NCI-H774 (cell line): Measurements from ENCODE around the gene GPSM1.
A peak's percentile ranks its signal among the peaks of the same experiment; 100 is the strongest.

Experiments used
- DNase-seq: peaks from one replicate; lab custom pipeline; 2025; lab: John Stamatoyannopoulos, UW

GPSM1 gene

DNA sequence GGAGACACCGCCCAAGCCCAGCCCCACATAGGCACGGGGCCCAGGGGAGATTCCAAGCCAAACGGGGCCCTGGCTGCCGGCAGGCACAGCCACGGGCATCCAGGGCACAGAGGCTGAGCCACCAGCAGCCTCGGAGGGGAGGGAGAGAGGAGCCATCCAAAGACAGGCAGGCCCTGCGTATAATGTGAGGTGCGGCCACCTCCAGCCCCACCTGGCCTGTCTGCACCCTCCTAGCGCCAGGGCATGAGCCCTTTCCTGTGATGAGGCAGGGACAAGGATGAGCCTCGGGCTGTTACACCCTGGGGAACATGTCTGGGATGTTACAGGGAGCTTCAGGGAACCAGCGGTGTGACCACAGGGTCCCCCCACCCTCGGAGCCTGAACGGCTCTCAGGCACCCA is 22.4 kb upstream of the GPSM1 start:
- DNase-seq = no peak

DNA sequence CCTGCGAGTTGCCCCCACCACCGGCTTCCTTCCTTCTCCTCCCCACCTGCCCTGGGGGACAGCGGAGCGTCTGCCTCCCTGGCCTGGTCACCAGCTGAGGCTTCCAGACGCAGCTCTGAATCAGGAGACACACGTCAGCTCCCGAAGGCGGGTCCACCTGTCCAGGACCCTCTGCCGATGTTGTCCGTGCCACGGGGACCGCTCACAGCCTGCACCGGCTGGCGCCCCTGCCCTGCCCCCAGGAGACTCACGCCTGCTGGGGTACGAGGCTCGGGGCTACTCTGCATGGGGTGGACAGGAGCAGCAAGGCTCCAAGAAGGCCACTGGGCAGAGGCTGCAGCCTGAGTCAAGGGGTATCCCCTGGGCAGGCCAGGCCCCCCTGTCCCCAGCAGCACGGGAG is 21.5 kb upstream of the GPSM1 start:
- DNase-seq = no peak

DNA sequence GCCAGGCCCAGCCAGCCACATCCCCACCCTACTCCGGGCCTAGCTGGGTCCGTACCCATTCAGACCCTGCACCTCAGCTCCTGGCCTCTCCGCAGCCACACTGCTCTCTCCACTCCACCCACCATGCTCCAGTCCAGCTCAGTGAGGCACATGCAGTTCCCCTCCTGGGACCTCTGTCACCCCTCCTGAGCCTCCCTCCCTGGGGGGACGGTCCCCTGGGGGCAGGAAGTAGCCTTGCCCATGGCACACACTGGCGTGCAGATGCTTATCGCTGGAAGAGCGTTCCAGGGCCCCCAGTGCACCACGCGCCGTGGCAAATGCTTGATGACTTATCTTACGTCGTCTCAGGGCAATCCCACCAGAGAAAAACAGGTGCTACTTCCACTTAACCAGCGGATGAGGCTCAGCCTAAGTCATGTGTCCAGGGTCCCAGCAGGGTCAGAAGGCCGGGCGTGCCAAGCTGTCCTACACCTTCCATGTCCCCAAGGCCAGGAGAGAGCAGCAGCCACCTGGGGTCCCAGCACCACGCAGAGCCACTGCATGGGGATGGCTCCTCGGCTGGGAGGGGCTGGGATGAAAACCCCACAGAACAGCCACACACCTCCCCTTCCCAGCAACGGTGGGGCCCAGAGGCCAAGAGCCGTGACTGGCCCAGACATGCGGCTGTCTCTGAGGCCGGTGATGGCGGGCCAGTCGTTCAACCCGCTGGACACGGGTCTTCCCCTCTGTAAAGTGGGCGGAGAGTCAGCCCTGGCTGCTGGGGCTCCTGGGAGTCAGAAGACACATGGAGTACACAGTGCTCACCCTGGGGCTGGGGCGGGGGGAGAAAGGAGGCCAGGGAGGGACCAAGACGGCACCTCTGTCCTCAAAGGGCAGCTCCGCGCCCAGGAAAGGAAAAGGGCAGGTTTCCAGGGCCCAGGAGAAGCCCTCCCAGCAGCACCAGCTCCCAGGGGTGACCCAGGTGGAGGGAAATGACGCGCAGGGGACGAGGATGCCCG is 20.8 kb upstream of the GPSM1 start:
- DNase-seq = no peak

DNA sequence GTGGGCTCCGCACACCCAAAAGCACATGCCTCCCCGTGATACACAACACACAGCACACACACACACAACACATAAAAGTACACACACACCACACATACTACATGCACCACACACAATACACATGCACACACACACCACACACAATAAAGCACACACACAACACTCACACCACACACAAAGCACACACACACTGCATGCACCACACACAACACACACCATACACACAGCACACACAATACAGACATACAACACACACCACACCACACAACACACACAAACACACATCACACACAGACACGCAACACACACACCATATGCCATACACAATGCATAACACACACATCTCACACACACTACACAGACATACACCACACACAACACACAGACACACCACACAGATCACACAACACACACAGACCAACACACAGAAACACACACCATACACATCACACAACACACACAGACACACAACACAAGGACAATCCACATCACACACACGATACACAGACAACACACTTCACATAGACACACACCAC is 20.1 kb upstream of the GPSM1 start:
- no peak for DNase-seq

DNA sequence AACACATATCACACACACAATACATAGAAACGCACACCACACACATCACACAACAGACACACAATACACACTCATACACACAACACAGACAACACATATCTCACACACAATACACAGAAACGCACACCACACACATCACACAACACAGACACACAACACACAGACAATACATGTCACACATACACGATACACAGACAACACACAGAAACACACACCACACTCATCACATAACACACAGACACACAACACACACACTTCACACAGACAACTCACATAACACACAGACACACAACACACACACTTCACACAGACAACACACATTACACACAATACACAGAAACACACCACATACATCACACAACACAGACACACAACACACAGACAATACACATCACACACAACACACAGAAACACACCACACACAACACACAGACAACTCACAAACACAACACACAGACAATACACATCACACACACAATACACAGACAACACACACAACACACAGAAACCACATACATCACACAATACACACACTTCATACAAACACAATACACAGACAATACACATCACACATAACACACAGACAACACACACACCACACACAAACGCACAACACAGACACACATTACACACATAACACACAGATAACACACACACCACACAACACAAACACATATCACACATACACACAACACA is 19.2 kb upstream of the GPSM1 start:
- no peak for DNase-seq

DNA sequence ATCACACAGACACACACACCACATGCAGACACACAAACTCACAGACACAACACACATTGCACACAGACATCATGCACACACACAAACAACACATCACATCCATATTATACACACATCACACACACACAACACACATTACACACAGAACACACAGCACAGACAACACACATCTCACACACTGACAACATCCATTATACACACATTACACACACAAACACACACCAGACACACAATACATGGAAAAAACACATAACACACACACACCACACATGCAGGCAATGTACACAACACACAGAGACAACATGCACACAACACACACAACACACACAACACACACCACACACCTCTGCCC is 18.7 kb upstream of the GPSM1 start:
- no peak for DNase-seq

DNA sequence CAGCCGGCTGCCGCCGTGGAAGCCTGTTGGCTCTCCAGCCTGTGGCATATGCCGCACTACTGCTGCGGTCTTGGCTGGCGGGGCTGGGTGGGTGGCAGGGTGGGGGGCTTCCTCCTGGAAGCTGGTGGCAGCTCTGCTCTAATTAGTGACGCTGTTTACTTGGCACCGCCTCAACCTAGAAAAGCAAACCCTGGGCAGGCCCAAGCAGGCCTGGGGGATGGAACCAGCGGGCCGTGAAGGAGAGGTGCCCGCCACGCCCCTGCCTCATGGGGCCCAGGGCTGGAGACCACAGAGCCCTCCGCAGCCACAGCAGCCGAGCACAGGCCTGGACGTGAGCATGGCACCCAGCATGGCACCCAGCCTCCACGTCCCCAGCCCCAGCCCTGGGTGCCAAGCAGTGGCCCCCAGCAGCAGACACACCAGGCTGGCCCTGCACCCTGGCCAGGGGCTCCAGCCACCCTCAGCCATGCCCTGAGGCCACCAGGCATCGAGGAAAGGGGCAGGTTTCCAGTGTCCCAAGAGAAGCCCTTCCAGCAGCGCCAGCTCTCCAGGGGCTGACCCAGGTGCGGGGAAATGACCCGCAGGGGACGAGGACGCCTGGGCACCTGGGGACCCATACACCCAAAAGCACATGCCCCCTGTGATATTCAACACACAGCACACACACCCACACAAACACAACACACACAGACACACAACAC is 18.1 kb upstream of the GPSM1 start:
- peak; percentile 41 for DNase-seq

DNA sequence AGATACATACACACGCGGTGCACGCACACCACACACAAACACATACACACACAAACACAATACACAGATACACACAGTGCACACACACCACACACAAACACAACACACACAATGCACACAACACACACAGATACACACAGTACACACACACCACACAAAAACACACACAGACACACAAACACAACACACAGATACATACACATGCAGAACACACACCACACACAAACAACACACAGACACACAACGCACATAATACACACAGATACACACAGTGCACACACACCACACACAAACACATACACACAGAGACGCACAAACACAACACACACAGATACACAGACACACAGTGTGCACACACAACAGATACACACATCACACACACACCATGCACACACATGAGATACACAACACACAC is 17.5 kb upstream of the GPSM1 start:
- no peak for DNase-seq

DNA sequence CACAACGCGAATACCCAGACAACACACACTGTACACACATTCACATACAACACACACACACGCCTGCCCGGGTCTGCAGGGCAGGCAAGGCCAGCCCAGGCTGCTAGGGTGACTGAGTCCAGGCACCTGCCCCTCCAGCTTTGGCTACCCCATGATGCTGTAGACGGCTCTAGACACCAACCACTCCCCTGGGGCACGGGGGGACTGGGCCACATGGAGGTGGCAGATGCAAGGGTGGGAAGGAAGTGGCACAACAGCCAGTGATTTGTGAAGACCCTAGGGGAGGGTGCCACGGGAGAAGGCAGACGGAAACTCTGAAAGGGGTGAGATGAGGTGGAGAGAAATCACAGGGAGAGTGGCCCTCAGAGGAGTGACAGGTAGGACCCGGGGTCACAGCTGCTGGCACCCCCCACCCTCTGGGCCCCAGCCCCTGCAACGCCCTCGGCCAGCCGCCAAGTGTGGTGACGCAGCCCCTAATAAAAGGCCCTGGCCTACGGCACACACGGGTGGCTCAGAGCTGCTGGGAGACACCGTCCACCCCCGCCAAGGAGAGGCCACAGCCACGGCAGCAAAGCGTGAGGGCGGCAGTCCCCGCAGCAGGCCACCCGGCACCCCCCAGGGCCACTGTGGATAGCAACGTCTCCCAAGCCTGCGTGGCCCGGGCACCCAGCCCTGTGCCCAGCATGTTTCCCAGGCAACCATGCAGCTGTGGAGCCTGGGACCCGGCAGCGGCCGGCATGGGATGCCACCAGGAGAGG is 16.9 kb upstream of the GPSM1 start:
- no peak for DNase-seq

DNA sequence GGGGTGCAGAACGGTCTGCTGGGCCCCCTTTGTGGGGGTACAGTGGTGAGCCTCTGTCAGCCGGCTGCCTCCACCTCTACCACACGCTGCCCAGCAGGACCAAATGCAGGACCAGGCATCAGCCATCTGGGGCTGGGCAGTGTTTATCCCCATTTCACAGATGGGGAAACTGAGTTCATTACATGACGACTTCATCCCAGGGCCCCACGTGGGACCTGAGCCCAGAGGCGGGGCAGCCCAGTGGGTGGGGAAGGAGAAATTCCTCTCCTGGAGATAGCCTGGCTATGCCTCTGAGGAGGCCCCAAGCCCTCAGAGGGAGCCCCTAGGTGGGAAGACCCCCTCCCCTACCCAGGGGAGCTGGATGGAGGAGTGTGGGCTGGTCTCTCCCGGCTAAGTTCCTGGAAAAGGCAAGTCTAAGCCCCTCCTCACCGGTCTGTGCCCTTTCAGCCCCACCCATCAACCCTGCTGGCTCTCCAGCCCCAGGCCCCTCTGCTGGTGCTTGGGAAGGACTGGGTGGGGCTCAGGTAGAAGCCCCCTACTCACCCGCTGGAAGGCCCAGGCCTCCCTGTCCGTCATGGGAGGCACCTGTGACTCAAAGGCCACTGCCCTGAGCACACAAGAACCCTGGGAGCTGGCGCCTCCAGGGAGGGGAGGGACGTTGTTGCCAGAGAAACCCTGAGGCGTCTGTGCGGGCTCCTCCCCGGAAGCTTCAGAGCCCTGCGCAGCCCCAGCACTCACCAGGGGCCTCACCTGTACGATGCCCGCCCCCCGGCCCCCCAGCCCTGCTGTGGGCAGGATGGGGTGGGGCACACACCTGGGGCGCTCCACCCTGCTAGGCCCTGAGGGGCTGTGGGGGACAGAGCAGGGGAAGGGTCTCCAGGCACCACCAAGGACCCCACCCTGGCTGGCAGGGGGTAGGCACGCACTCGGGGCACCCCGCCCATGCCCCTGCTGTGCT is 16.0 kb upstream of the GPSM1 start:
- DNase-seq = peak; percentile 59

DNA sequence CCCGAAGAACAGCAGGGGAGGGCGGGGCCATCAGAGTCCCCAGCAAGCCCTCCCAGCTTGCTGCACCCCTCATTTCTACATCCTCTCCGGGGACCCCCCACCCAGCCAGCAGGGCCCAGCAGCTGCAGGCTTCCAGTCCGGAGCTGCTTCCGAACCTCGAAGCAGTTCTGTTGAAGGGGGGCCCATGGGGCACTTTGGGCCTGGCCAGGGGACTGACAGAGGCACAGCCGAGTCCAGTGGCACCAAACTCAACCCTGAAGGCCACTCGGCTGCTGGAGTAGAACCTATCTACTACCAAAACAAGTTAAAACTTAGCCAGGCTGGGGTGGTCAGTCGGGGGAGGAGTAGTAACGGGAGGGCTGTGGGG is 15.3 kb upstream of the GPSM1 start:
- no peak for DNase-seq

DNA sequence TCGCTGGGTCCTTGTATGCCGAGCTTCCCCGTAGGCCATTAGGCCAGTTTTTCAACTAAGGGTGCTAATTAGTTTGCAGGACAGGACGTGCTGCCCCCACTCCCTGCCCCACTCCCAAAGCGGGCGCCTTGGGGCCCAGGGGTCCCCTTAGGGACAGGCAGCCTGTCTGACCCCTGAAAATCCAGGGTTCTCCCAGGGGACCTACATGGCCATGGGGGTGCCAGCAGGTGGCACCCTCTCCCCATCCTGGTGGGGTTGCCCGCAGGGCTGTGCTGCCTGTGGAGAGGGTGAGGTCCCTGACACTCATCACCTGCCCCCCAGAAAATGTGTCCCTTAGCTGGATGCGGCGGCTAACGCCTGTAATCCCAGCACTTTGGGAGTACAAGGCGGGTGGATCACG is 14.9 kb upstream of the GPSM1 start:
- no peak for DNase-seq

DNA sequence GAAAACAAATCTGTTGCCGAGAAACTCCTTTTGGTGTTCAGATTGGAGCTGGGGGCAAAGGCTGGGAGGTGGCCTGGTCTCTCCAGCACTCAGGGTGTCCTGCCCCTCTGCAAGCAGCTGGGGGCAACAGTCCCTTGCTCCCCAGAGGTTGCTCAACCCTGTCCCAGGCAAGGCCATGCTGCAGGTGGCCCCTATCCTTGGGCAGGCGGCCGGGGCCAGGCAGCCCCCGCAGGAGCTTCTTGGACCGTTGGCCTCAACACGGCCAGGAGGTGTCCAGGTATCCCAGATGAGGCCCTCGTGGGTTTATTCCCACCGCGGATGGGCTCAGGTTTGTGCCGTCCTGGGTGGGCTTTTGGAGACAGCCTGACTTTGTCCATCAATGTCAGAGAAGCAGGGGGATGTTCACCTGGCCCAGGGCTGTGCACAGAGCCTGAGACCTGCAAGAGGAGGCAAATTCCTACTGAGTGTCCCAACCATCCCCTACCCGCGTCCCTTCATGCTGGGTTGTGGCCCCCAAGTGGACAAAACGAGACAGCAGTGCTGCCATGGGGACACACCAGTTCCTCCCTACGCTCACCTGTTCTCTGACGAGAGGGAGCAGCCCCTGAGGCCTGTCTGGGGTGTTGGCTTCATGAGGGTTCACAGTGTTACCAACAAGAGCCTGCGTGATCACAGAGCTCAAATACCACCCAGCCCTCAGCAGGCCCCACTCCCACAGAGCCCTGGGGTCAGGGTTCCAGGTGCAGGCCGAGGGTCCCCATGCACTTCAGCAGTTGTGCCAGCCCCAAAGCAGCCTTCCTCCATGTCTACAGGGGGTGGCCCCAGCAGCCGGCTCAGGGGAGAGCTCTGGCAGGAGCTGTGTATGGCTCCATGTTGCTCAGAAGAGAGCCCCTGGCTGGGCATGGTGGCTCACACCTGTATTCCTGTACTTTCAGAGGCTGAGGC is 14.0 kb upstream of the GPSM1 start:
- no peak for DNase-seq

DNA sequence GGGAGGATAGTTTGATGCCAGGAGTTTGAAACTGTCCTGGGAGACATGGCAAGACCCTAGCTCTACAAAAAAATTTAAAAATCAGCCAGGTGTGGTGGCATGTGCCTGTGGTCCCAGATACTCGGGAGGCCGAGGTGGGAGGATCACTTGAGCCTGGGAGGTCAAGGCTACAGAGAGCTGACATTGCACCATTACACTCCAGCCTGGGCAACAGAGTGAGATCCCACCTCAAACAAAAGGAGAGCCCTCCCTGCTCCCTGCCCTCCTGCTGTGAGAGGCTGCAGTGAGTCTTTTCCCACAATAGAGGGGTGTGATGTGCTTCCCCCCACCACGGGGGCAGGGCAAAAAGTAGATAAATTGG is 13.3 kb upstream of the GPSM1 start:
- no peak for DNase-seq

DNA sequence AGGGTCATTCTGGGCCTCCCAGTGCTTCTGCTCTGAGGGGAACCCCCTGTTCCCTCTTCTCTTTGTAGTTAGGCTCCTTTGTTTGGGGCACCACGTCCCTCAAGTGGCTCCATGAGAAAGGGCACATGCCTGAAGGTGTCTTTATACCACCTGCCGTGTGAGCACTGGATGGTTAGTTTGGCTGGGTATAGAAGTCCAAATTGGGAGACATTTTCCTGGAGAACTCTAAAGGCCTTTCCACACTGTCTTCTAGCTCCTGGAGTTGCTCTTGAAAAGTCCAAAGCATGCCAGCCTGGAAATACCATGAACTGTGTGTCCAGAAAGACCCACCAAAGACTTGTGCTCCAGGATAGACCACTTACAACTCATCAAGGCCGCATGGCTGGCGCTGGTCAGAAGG is 12.4 kb upstream of the GPSM1 start:
- no peak for DNase-seq

DNA sequence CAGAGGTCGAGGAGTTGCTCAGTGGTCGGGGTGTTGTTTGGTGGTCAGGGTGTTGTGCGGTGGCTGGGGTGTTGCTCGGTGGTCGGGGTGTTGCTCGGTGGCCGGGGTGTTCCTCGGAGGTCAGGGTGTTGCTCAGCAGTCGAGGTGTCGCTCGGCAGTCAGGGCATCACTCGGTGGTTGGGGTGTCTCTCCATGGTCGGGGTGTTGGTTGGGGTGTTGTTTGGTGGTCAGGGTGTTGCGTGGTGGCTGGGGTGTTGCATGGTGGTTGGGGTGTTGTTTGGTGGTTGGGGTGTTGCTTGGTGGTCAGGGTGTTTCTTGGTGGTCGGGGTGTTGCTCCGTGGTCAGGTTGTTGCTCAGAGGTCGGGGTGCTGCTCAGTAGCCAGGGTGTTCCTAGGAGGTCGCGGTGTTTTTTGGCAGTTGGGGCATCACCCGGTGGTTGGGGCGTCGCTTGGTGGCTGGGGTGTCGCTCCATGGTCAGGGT is 11.0 kb upstream of the GPSM1 start:
- no peak for DNase-seq

DNA sequence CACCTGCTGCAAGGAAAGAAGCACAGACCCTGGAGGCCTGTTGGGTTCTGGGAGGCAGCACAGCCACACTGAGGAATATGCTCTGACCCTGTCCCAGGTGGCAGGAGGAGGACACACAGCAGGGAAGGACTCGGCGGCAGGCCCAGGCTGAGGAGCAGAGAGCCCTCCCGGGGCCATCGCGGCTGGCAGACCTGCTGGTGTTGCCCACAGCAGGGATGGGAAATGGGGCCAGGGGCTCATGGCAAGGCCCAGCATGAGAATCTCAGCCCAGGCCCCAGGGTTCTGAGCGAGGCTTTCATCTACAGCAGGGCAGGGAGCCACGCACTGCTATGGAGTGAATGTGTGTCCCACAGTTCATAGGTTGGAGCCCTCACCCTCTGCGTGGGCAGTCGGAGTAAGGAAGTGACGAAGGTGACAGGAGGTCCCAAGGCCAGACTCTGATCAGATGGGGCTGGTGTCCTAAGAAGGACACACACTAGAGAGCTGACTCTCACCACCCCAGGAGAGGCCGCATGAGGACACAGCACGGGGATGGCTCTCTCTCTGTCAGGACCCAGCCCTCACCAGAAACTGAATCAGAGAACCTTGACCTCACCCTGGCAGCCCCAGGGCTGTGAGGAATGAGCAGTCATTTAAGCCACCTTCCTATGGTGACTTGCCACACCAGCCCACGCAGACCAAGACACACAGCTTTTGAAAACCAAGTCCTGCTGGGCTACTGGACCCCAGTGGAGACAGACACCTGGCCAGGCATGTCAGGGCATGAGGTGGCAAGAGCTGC is 10.3 kb upstream of the GPSM1 start:
- no peak for DNase-seq

DNA sequence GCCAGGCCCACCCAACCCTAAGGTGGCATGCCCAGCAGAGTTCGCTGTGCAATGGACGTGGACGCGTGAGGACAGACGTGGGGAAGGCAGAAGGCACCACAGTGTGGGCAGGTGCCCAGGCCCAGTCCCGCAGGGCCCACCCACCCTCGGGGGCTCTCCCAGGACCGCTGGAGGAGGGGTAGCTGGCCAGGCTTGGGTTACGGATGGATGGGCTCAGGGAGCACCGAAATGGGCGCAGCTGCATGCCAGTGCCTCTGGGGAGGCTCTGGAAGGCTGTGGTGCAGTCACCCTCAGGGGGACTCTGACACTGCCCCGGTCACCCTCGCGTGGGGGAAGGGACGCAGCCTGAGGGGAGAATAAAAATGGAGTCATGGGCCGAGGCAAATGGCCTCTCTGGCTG is 9.6 kb upstream of the GPSM1 start:
- DNase-seq = no peak
